HEK293T (cell line): ENCODE data around the gene FAHD2A.
"Not testable (repeated sequence)": the region's sequence is repeated elsewhere in the genome, so short reads cannot be mapped to it uniquely, and the experiment has no call there.

Experiments
- CTCF ChIA-PET: fragments of 350-600 bp; formaldehyde crosslinking; extraction: SDS; loops from one replicate; lab custom pipeline; 2021; ENCODE audit warnings: antibody characterized with exemption, inconsistent platforms; lab: Yijun Ruan, JAX
- POLR2A ChIA-PET: fragments of 350-600 bp; formaldehyde crosslinking; extraction: SDS; loops from one replicate; lab custom pipeline; 2020; ENCODE audit warnings: antibody characterized with exemption, inconsistent platforms; lab: Yijun Ruan, JAX
- DNase-seq: peaks from one replicate; pipeline ENCODE4 v3.0.0; 2012; ENCODE audit warnings: mixed read lengths; ENCODE audit errors: extremely low spot score

FAHD2A gene

GRCh38 chr2:95463292-95463691 is 60.8 kb downstream of the FAHD2A start:
- POLR2A ChIA-PET, CTCF ChIA-PET, DNase-seq: not testable (repeated sequence)
